GM19328 (cell line): ENCODE results near the gene BBLN.
A peak's percentile ranks its signal among the peaks of the same experiment; 100 is the strongest.

Experiments used
- ATAC-seq: cut with Tn5 transposase; IDR thresholded peaks from one replicate; pipeline ENCODE4 v1.9.1; 2021; ENCODE audit warnings: mild to moderate bottlenecking, moderate library complexity; ENCODE audit not compliant: unreplicated experiment

The BBLN gene

GRCh38 chr9:128144239-128145181 lies 15.6 kb upstream of the BBLN start:
- ATAC-seq: no peak

- no peak for ATAC-seq
Measured at GRCh38 chr9:128145536-128145935, 14.5 kb upstream of the BBLN start.

GRCh38 chr9:128145951-128146351 lies 14.1 kb upstream of the BBLN start:
- no peak for ATAC-seq

GRCh38 chr9:128146591-128147120 lies 13.4 kb upstream of the BBLN start:
- no peak for ATAC-seq

GRCh38 chr9:128148509-128149000 lies 11.5 kb upstream of the BBLN start:
- ATAC-seq: no peak

GRCh38 chr9:128149001-128149701 lies 10.9 kb upstream of the BBLN start, which contains the start of gene LCN2:
Gene LCN2, plus strand, starts transcription at chr9:128149453. Its CDS starts 73 bp downstream, at chr9:128149526.
- ATAC-seq: no peak

GRCh38 chr9:128149951-128150593 lies 10.0 kb upstream of the BBLN start:
- ATAC-seq: no peak

- ATAC-seq: no peak
Measured at GRCh38 chr9:128150594-128151308, 9.3 kb upstream of the BBLN start.

- ATAC-seq: no peak
Measured at GRCh38 chr9:128151309-128152132, 8.5 kb upstream of the BBLN start.

GRCh38 chr9:128152133-128153059 lies 7.7 kb upstream of the BBLN start:
- no peak for ATAC-seq

GRCh38 chr9:128153060-128153946 lies 6.8 kb upstream of the BBLN start:
- no peak for ATAC-seq

GRCh38 chr9:128153947-128154695 lies 5.9 kb upstream of the BBLN start:
- no peak for ATAC-seq

GRCh38 chr9:128155736-128156500 lies 4.1 kb upstream of the BBLN start:
- no peak for ATAC-seq

- ATAC-seq: no peak
Measured at GRCh38 chr9:128159522-128159783, 612 bp upstream of the BBLN start.

GRCh38 chr9:128160603-128160987 lies 530 bp downstream of the BBLN start:
- ATAC-seq: peak; percentile 8

- ATAC-seq: no peak
Measured at GRCh38 chr9:128161215-128161902, 1.3 kb downstream of the BBLN start.
